ENCODE data around the gene SAP25.
"Not testable (repeated sequence)": the region's sequence is repeated elsewhere in the genome, so short reads cannot be mapped to it uniquely, and the experiment has no call there.

- TF ChIP-seq CTCF (IDR thresholded peaks at IDR 0.05; ENCODE audit: poor library complexity); EZH2 (IDR thresholded peaks at IDR 0.05; ENCODE audit: borderline replicate concordance): not testable (repeated sequence)
Observed at GRCh38 chr7:100528108-100528866, 45.4 kb downstream of the SAP25 start.
